Loucy (cell line): ENCODE measurements around the gene AAMP.

Experiments used
- H2AFZ ChIP-seq: fragments of 200-600 bp; sonication (generic); 2 replicates; pipeline ENCODE4 v1.6.0; 2016; ENCODE audit warnings: antibody characterized with exemption, mild to moderate bottlenecking, low read length, moderate library complexity
- H3F3A ChIP-seq: fragments of 200-600 bp; 2 replicates; pipeline ENCODE4 v1.6.0; 2016; ENCODE audit warnings: antibody characterized with exemption, low read depth, mild to moderate bottlenecking
- H3K27me3 ChIP-seq: fragments of 200-600 bp; sonication (generic); 2 replicates; pipeline ENCODE4 v1.6.1; 2014; ENCODE audit warnings: low read length, mild to moderate bottlenecking; ENCODE audit not compliant: insufficient read depth, poor library complexity, severe bottlenecking
- H3K36me3 ChIP-seq: fragments of 200-600 bp; sonication (generic); 2 replicates; pipeline ENCODE4 v1.6.1; 2016; ENCODE audit warnings: low read length; ENCODE audit not compliant: insufficient read depth
- H3K4me1 ChIP-seq: fragments of 200-600 bp; sonication (generic); 2 replicates; pipeline ENCODE4 v1.5.1; 2014; ENCODE audit warnings: low read length, mild to moderate bottlenecking; ENCODE audit not compliant: insufficient read depth, poor library complexity, severe bottlenecking
- H3K4me2 ChIP-seq: fragments of 200-600 bp; sonication (generic); 2 replicates; pipeline ENCODE4 v1.6.0; 2014; ENCODE audit warnings: antibody characterized with exemption, low read length, low read depth, mild to moderate bottlenecking; ENCODE audit not compliant: poor library complexity, severe bottlenecking
- H3K4me3 ChIP-seq: fragments of 200-600 bp; sonication (generic); 2 replicates; pipeline ENCODE4 v1.5.1; 2014; ENCODE audit warnings: low read length, mild to moderate bottlenecking, mixed read lengths; ENCODE audit not compliant: poor library complexity, severe bottlenecking
- H3K79me2 ChIP-seq: fragments of 200-600 bp; sonication (generic); 2 replicates; pipeline ENCODE4 v1.6.1; 2014; ENCODE audit warnings: low read length; ENCODE audit not compliant: insufficient read depth
- H3K9ac ChIP-seq: fragments of 200-600 bp; sonication (generic); 2 replicates; pipeline ENCODE4 v1.6.0; 2014; ENCODE audit warnings: mild to moderate bottlenecking, low read depth, low read length, moderate library complexity; ENCODE audit not compliant: poor library complexity, severe bottlenecking
- H3K9me2 ChIP-seq: fragments of 200-600 bp; sonication (generic); replicated peaks from 2 replicates; pipeline ENCODE4 v1.6.1; 2016; ENCODE audit warnings: low read depth, low read length, mixed read lengths
- H3K9me3 ChIP-seq: fragments of 200-600 bp; sonication (generic); 2 replicates; pipeline ENCODE4 v1.6.1; 2014; ENCODE audit warnings: mild to moderate bottlenecking, antibody characterized with exemption, low read length, low read depth; ENCODE audit not compliant: insufficient read depth
- H4K20me1 ChIP-seq: fragments of 200-600 bp; sonication (generic); 2 replicates; pipeline ENCODE4 v1.6.0; 2014; ENCODE audit warnings: antibody characterized with exemption, low read length, mild to moderate bottlenecking; ENCODE audit not compliant: insufficient read depth, poor library complexity, severe bottlenecking
- CTCF ChIP-seq: fragments of 200-600 bp; sonication (generic); conservative IDR thresholded peaks from 2 replicates; pipeline ENCODE4 v1.5.1; 2014; ENCODE audit warnings: mild to moderate bottlenecking, antibody characterized with exemption, low read length
- EZH2phosphoT487 ChIP-seq: fragments of 200-600 bp; IDR thresholded peaks from 2 replicates; pipeline ENCODE4 v1.6.1; 2018; ENCODE audit warnings: antibody characterized with exemption, mild to moderate bottlenecking, moderate library complexity, borderline replicate concordance

The AAMP gene

DNA sequence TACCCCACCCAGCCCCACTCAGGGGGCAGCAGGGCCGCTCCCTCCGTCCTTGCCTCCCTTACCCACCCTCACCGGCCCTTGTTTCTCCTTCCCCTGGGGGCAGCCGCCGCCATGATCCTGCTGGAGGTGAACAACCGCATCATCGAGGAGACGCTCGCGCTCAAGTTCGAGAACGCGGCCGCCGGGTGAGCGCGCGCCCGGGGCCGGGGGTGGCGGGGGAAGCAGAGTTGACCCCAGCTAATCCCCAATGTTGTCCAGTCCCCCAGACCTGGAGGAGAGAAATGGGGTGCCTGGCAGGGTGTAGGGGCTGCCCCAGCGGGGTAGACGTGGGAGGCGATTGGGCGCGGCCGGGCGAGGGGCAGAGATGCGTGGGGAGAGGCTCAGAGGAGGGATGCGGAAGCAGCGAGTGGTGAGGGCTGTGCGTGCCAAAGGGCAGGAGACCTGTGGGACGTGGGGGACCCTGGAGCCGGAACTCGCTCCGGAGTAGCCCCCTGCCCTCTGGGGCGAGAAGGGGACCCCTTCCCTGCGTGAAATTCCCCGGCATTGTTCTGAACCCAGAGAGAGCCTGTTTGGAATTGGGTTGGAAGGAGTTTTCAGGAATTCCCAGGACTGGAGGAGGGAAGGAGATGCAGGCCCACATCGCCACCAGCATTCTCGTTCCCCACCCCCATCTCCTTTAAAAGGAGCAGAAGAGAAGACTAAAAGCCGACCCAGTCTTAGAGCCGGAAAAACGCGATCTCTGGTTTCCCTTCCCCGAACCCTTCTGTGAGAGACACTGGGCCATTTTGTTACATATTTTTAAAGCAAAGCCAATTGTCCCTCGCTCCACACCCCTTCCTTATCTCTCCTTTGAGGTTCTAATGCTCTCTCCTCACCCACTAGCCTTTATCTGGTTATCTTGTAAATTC is 52.3 kb downstream of the AAMP start:
- Histone ChIP-seq H3K4me3 (peak overlapping the region; percentile 87), H3K4me1 (peaks cover 35% of the 10 kb centered on the region), H3K79me2 (peaks cover 61% of the 10 kb centered on the region), H3K9ac (peak overlapping the region; percentile 99), H2AFZ (no peak overlapping the region), H4K20me1 (peaks cover 54% of the 10 kb centered on the region), H3K4me2 (peak overlapping the region; percentile 93), H3F3A (peaks cover 4% of the 10 kb centered on the region; the same call in 1 of the 2 replicates), H3K27me3 (peaks cover 4% of the 10 kb centered on the region), H3K36me3 (no peaks in the 10 kb centered on the region; the same call in 1 of the 2 replicates), H3K9me3 (no peaks in the 10 kb centered on the region), H3K9me2 (no peaks in the 10 kb centered on the region)
- TF ChIP-seq EZH2phosphoT487 (no peak), CTCF (no peak)

DNA sequence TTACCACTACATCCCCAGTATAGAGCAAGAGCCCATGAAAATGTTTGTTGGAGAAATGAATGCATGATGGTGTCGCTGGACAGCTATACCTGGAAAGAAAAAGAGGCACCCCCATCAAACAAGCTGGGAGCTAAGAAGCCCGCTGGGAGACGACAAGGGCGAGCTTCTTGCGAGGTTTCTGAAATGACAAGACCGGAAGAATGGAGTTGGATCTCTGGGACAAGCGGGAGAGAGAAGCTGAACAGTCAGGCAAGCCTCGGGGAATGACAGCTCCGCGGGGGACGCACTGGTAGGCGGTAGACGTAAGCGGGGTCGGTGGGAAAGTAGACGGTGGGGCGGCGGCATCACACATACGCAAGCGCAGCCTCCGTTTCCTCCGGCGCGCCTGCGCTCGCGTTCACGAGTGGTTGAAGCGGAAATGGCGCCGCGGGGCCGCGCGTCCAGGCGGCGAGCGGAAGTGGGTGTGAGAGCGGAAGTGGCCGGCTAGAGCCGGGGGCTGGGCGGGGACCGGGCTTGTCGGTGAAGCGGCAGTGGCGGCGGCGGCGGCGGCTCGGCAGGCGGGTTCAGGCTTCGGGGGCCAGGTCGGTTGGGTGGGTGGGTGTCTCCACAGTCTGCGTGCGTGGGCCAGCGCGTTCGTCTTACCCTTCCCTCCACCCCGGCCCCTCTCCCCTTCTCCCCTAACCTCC is 53.1 kb downstream of the AAMP start, which contains the start of gene ARPC2:
Gene ARPC2, plus strand, starts transcription at position 516 of the 686 bp plus-strand sequence. CDS start 282 bp downstream, outside the sequence.
- Histone ChIP-seq H3K9me3 (no peaks in the 10 kb centered on the region), H3K79me2 (peaks cover 53% of the 10 kb centered on the region), H3K4me1 (peaks cover 27% of the 10 kb centered on the region), H3K4me2 (peak within 1 kb of the TSS; percentile 93), H3F3A (peaks cover 4% of the 10 kb centered on the region; the same call in 1 of the 2 replicates), H3K36me3 (no peaks in the 10 kb centered on the region; the same call in 1 of the 2 replicates), H2AFZ (peak within 1 kb of the TSS; percentile 90), H3K27me3 (peaks cover 4% of the 10 kb centered on the region), H3K9ac (peak within 1 kb of the TSS; percentile 99), H3K4me3 (peak within 1 kb of the TSS; percentile 87), H4K20me1 (peaks cover 46% of the 10 kb centered on the region), H3K9me2 (no peaks in the 10 kb centered on the region)
- TF ChIP-seq EZH2phosphoT487: no peak
- no peak for TF ChIP-seq CTCF

DNA sequence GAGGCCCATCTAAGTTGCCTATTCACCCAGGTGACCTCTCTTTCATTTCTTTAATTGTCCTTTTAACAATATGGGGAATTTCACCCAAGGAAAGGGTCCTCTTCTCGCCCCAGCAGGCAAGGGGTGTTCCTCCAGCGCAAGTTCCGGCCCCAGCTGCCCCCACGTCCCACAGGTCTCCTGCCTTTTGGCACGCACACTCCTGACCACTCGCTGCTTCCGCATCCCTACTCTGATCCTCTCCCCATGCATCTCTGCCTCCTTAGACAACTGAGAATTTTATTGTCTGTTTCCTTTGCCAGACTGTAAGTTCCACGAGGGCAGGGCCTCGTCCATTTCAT is 53.6 kb downstream of the AAMP start:
- peaks cover 4% of the 10 kb centered on the region; the same call in 1 of the 2 replicates for H3F3A ChIP-seq
- H4K20me1 ChIP-seq: peaks cover 40% of the 10 kb centered on the region
- peak overlapping the region; percentile 71 for H3K4me2 ChIP-seq
- H3K4me3 ChIP-seq: peak overlapping the region; percentile 87
- no peaks in the 10 kb centered on the region; the same call in 1 of the 2 replicates for H3K36me3 ChIP-seq
- no peaks in the 10 kb centered on the region for H3K9me2 ChIP-seq
- peaks cover 22% of the 10 kb centered on the region for H3K4me1 ChIP-seq
- peaks cover 48% of the 10 kb centered on the region for H3K79me2 ChIP-seq
- peak overlapping the region; percentile 99 for H3K9ac ChIP-seq
- no peaks in the 10 kb centered on the region for H3K9me3 ChIP-seq
- peak overlapping the region; percentile 90 for H2AFZ ChIP-seq
- no peak for TF ChIP-seq EZH2phosphoT487
- TF ChIP-seq CTCF: no peak
- peaks cover 4% of the 10 kb centered on the region for H3K27me3 ChIP-seq
